HG03103 (cell line): Measurements from ENCODE around the gene MORN1.

Experiments used
- ATAC-seq: cut with Tn5 transposase; IDR thresholded peaks from one replicate; pipeline ENCODE4 v1.9.1; 2021; ENCODE audit warnings: low read depth; ENCODE audit not compliant: unreplicated experiment

MORN1 gene

DNA sequence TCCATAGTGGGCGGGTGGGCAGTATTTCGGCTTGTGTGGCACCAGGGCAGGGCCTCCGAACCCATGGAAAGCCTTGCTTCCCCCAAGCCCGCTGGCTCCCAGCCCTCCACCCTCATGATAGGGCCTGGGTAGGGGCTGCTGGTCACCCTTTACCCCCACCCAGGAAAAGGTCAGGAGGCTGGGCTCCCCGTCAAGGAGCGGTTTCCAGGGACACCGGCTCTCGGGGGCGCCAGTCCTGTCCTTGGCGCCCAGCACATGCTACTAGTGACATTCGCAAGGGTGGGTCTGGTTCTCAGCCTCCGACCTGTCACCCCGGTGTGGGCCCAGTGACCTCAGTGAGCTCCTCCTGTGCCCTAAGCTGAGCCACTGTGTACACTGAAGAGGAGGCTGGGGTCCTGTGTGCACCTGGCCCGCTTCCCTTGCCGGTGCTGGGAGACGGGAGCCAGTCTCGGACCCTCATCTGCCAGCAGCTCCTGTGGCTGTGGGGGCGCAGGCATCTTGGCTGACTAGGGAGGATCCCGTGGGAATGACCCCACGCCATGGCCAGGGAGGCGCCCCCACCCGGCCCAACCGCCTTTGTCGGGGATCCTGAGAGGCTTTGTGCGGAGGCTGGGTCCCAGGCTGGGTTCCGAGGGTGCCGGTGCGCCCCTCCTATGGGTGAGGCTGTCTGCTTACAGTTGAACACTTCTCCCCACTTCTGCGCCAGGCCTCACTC is 108.6 kb downstream of the MORN1 start:
- no peak for ATAC-seq

DNA sequence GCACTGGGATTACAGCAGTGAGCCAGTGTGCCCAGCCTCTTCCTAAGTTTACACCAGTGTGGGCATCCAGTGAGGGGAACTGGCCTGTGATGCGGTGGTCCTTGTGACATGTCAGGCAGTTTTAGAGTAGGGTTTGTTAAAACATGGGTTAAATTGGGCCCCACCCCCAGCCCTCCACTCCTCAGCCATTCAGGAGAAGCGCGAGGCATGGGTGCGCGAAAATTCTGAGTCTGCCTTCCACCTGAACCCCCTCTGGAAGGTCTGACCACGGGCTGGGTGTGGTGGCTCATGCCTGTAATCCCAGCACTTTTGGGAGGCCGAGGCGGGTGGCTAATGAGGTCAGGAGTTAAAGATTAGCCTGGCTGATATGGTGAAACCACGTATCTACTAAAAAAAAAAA is 111.5 kb downstream of the MORN1 start:
- no peak for ATAC-seq

GRCh38 chr1:2279210-2279639 is 112.1 kb downstream of the MORN1 start:
- no peak for ATAC-seq

DNA sequence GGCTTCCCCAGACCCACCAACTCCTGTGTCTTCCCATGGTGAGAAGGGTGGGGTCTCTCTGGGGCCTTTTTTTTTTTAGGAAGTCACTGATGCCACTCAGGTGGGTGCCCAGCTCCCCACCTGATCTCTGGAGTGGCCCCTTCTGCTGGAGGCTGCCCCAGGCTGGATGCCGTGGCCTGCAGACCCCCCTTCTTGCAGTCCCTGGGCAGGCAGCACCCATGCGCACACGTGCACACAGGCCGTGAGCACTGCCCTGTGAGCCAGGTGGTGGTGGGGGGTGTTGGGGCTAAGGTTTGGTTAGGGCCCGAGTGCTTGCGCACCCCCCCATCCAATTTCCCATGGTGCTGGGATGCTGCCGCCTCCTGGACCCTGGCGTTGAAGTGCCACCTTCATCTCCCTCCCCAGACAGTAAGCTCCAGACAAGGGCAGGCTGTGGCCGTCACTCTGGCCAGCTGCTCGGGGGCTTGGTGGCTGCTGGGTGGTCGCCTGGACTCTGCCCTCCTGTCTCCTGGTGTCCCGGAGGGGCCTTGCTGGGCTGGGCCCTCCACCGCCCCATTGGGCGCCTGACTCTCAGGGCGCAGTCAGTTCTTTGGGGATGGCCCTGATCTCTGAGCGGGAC is 112.7 kb downstream of the MORN1 start:
- no peak for ATAC-seq

DNA sequence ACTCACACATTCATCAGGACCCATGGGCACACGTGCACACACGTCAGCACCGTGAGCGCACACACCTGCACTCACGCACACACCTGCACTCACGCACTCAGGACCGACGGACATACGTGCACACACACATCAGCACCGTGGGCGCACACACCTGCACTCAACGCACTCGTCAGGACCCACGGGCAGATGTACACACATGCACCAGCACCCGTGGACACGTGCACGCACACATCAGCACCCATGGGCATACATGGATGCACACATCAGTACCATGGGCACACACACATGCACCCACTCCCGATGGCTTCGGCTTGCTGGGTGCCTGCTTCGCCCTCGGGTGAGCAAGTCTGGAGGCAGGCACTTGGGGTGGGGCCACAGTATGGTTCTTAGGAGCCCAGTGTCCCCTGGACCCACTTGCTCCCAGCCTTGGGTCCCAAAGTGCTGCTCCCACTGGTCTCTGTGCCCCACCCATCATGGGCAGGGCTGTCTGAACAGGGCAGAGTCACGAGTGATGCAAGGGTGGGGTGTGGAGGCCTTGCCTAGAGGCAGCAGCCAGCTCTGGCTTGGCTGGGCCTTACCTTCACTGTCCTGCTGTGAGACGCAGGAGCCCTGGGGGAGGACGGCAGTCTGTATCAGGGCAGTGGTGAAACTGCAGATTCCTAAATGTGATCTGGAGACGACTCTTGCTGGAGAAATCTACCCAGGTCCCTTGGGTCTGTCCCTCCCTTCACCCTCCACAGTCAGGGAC is 113.4 kb downstream of the MORN1 start:
- ATAC-seq, result no peak

DNA sequence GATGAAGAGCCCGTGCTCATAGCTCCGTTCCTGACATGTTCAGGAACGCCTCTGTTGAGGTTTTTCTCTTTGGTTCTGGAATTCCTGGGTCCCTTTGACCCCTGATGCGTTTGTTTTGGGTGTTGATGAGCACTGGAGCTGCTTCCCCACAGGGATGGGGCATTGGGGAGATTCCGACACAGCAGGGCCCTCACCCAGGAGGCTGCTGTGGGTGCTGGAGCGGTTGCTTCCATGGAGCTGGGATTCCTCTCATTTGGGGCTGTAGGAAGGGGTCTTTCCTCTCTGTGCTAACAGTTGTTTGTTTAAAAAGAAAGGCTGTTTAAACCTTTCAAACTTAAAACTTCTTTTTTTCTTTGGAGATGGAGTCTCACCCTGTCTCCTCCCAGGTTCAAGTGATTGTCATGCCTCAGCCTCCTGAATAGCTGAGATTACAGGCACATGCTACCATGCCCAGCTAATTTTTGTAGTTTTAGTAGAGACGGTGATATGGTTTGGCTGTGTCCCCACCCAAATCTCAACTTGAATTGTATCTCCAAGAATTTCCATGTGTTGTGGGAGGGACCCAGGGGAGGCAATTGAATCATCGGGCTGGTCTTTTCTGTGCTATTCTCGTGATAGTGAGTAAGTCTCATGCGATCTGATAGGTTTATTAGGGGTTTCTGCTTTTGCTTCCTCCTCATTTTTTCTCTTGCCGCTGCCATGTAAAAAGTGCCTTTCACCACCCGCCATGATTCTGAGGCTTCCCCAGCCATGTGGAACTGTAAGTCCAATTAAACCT is 114.4 kb downstream of the MORN1 start:
- ATAC-seq, result no peak

DNA sequence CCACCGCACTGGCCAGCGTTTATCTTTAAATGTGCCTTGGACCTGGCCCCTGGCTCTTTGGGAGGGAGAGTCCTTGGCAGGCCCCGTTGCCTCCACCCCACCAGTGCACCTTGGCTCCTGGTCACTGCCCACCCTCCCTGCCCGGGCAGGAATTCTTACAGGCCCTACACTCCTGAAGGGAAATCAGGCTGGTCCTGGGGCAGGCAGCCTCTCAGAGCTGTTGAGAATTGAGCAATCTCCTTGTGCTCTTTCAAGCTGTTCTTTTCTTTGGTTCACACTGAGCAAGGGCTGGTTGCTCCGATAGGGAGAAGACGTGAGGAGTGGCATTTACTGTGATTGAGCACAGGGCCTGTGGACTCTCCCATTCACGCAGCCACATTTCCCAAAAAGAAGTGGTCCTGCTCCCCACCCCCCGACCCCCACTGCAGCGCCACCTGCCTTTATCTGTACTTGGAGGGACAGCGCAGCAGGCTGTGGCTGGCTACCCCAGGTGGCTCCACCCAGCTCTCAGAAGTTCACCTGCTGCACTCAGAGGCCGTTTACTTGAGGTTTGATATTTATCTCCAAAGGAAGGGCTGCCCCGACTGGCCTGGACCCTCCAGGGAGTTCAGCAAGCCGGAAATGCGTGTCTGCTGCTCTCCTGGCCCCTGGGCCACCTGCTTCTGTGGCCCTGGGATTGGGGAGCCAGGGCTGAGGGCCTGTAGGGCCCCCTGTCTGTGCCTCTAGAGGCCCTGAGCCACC is 115.4 kb downstream of the MORN1 start:
- ATAC-seq, result no peak

GRCh38 chr1:2274929-2275475 is 116.4 kb downstream of the MORN1 start:
- no peak for ATAC-seq

DNA sequence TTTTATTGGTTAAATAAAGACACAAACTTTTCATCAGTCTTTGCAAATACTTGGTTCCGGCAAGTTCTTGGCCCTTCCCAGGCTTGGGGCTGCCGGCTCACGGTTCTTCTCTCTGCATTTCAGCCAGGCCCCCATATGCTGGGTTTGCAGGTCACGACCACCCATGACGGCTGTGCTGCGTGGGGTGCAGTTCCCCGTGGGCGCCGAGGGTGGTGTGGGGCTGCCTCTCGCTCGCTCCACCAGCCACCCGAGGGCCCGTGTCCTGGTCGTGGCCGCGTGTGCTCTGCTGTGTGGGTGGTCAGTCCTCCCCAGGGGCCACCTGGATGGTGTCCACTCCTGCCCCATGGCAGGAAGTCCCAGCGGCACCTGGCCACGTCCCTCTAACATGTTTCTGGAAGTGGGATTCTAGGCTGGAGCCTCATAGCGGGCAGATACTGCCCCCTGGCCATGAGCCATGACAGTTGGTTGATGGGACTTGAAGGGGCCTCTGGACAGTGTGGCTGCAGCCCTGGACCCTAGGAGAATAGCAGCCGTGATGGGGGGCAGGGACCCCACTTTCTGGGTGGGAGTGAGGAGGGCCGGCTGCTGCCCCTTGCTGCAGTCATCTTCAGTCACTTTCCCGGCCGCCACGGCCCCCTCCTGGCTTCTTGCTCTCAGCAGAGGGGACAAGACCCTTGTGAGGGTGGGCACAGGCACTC is 117.0 kb downstream of the MORN1 start:
- no peak for ATAC-seq

- no peak for ATAC-seq
Measured at GRCh38 chr1:2273401-2274090, 117.8 kb downstream of the MORN1 start.

- no peak for ATAC-seq
Measured at GRCh38 chr1:2272686-2273400, 118.5 kb downstream of the MORN1 start.

GRCh38 chr1:2271841-2272655 is 119.3 kb downstream of the MORN1 start:
- no peak for ATAC-seq
